Neural crest cell (in vitro differentiated cells): ENCODE data around the gene IGF2BP2. TPM values are rescaled to one million over a fixed set of nuclear protein-coding genes. Genes with fewer than 3 reads are reported as not detected.

Source experiments
- DNase-seq: peaks from one replicate; pipeline ENCODE4 v3.0.0; 2021; ENCODE audit warnings: low read depth, mixed read lengths, low spot score
- H3K27ac Mint-ChIP-seq: one replicate; pipeline ENCODE4 v1.8.0; 2021; ENCODE audit warnings: mild to moderate bottlenecking, mixed read lengths; ENCODE audit not compliant: unreplicated experiment
- H3K27me3 Mint-ChIP-seq: 2 replicates; pipeline ENCODE4 v1.8.0; 2021; ENCODE audit warnings: low read depth, mild to moderate bottlenecking, mixed read lengths
- H3K36me3 Mint-ChIP-seq: 2 replicates; pipeline ENCODE4 v1.8.0; 2021; ENCODE audit warnings: low read depth, mild to moderate bottlenecking, mixed read lengths
- H3K4me1 Mint-ChIP-seq: 2 replicates; pipeline ENCODE4 v1.8.0; 2021; ENCODE audit warnings: mixed read lengths
- H3K4me3 Mint-ChIP-seq: one replicate; pipeline ENCODE4 v1.8.0; 2021; ENCODE audit warnings: mild to moderate bottlenecking, mixed read lengths
- H3K9me3 Mint-ChIP-seq: 2 replicates; pipeline ENCODE4 v1.8.0; 2021; ENCODE audit warnings: mixed read lengths
- total RNA-seq: library from RNA; stranded (reverse); gene quantifications from 2 replicates; pipeline ENCODE4 v1.2.1, GENCODE V29; 2021
- TF ChIP-seq, protein P1 (sequence below): fragments of 200-600 bp; sonication (generic); conservative IDR thresholded peaks from 2 replicates; pipeline ENCODE4 v1.5.0; 2021; ENCODE audit warnings: antibody characterized with exemption, mild to moderate bottlenecking

Gene IGF2BP2
- total RNA-seq, 1 donor from 2014 or later: 141 TPM

GRCh38 chr3:185837414-185837813 is 12.6 kb upstream of the IGF2BP2 start:
- no peaks in the 10 kb centered on the region for H3K4me1 Mint-ChIP-seq
- H3K27me3 Mint-ChIP-seq: no peaks in the 10 kb centered on the region
- H3K4me3 Mint-ChIP-seq: no peak overlapping the region
- H3K27ac Mint-ChIP-seq: no peak overlapping the region
- no peak for DNase-seq
- H3K9me3 Mint-ChIP-seq: peaks cover 3% of the 10 kb centered on the region
- peaks cover 4% of the 10 kb centered on the region for H3K36me3 Mint-ChIP-seq
- TF ChIP-seq, protein P1, sequence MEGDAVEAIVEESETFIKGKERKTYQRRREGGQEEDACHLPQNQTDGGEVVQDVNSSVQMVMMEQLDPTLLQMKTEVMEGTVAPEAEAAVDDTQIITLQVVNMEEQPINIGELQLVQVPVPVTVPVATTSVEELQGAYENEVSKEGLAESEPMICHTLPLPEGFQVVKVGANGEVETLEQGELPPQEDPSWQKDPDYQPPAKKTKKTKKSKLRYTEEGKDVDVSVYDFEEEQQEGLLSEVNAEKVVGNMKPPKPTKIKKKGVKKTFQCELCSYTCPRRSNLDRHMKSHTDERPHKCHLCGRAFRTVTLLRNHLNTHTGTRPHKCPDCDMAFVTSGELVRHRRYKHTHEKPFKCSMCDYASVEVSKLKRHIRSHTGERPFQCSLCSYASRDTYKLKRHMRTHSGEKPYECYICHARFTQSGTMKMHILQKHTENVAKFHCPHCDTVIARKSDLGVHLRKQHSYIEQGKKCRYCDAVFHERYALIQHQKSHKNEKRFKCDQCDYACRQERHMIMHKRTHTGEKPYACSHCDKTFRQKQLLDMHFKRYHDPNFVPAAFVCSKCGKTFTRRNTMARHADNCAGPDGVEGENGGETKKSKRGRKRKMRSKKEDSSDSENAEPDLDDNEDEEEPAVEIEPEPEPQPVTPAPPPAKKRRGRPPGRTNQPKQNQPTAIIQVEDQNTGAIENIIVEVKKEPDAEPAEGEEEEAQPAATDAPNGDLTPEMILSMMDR: no peak

DNA sequence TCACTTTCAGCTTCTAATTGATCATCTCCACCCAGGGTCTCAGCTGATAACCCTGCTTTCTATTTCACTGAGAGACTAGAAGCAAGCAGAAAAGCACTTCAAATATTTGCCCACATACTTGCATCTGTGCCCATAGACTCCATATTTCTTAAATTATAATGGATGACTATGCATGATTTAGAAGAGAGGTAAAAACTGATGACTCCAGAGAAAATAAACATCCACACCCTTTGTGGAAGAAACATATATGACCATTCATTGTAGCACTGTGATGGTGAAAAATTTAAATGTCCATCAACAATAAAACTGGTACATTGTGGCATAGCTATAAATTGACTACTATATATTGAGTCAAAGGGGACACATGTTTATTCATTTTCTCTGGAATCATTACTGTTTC is 7.1 kb upstream of the IGF2BP2 start:
- H3K27me3 Mint-ChIP-seq: no peaks in the 10 kb centered on the region
- H3K4me1 Mint-ChIP-seq: peaks cover 7% of the 10 kb centered on the region
- DNase-seq: no peak
- H3K4me3 Mint-ChIP-seq: no peak overlapping the region
- H3K9me3 Mint-ChIP-seq: peaks cover 7% of the 10 kb centered on the region
- TF ChIP-seq, protein P1: no peak
- H3K27ac Mint-ChIP-seq: no peak overlapping the region
- H3K36me3 Mint-ChIP-seq: peaks cover 31% of the 10 kb centered on the region

- TF ChIP-seq, protein P1: no peak
- no peak overlapping the region for H3K4me3 Mint-ChIP-seq
- H3K9me3 Mint-ChIP-seq: peaks cover 7% of the 10 kb centered on the region
- peaks cover 37% of the 10 kb centered on the region for H3K36me3 Mint-ChIP-seq
- H3K27me3 Mint-ChIP-seq: no peaks in the 10 kb centered on the region
- H3K27ac Mint-ChIP-seq: no peak overlapping the region
- no peak for DNase-seq
- peaks cover 15% of the 10 kb centered on the region for H3K4me1 Mint-ChIP-seq
Measured at GRCh38 chr3:185831195-185831594, 6.4 kb upstream of the IGF2BP2 start.

DNA sequence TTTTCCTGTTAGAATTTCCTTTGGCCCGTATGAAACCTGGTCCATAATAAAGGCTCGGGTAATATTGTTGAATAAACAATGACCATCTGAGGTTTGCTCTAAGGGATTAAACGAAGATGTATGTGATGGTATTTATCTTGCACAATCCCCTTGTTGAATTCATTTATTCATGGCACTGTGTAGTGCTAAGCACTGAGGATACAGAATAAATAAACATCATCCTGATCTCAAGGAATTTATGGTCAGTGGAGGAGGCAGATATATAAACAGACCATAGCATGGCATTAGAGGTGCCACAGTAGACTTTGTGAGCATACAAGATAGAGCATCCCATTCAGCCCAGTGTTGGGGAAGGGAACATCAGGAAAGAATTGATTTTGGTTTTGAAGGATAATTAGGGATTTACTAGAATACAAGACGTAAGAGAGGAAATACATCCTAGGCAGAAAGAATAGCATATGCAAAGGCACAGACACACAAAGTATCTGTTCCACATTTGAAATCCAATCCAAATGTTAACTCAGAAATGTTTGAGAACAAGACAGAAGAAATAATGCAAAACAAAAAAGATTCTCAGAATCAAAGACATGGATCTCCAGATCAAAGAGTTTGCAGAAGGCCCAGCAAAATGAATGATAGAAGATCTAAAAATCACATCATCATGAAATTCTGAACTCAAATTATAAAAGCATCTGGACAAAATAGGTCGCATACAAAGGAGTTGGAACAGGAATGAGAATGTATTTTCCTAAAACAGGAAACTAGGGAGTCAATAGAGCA is 5.4 kb upstream of the IGF2BP2 start:
- Mint-ChIP-seq H3K9me3 (peaks cover 7% of the 10 kb centered on the region), H3K36me3 (peaks cover 38% of the 10 kb centered on the region), H3K4me3 (no peak overlapping the region), H3K4me1 (peaks cover 16% of the 10 kb centered on the region), H3K27ac (no peak overlapping the region), H3K27me3 (no peaks in the 10 kb centered on the region)
- TF ChIP-seq, protein P1: no peak
- DNase-seq: no peak

GRCh38 chr3:185828755-185829154 is 3.9 kb upstream of the IGF2BP2 start:
- Mint-ChIP-seq H3K9me3 (peaks cover 4% of the 10 kb centered on the region), H3K27me3 (no peaks in the 10 kb centered on the region), H3K27ac (no peak overlapping the region), H3K4me3 (no peak overlapping the region), H3K4me1 (peaks cover 16% of the 10 kb centered on the region), H3K36me3 (peaks cover 34% of the 10 kb centered on the region)
- TF ChIP-seq, protein P1: no peak
- no peak for DNase-seq
